Adipose tissue (tissue), 3 donors: ENCODE measurements around the gene TNFSF15. TPM values are rescaled to one million over a fixed set of nuclear protein-coding genes. Genes with fewer than 3 reads are reported as not detected.

Experiments used
- H3K27ac ChIP-seq: one replicate; pipeline ENCODE4 v1.5.1; 2013; ENCODE audit warnings: low read depth, low read length
- WGBS, 3 donors: extraction: QIAGEN DNeasy Blood & Tissue Kit; methylation state at CpG; one replicate each; pipeline ENCODE4 v1.1.7; 2013; 5-methylcytosine and 5-hydroxymethylcytosine counted together
- polyA plus RNA-seq, 3 donors: library from polyadenylated mRNA; stranded (reverse); fragments of 200-250 nt; gene quantifications; one replicate each; pipeline ENCODE4 v1.2.3, GENCODE V29; 2013
- donor health status: healthy with polysubstance abuse.
- donor health status: Bipolar disorder and iron deficiency.
- donor health status: healthy.

TNFSF15 gene
- under 1 TPM in 2 of 3 donors, not detected in 1; 0.01 to 0.16 TPM for polyA plus RNA-seq

DNA sequence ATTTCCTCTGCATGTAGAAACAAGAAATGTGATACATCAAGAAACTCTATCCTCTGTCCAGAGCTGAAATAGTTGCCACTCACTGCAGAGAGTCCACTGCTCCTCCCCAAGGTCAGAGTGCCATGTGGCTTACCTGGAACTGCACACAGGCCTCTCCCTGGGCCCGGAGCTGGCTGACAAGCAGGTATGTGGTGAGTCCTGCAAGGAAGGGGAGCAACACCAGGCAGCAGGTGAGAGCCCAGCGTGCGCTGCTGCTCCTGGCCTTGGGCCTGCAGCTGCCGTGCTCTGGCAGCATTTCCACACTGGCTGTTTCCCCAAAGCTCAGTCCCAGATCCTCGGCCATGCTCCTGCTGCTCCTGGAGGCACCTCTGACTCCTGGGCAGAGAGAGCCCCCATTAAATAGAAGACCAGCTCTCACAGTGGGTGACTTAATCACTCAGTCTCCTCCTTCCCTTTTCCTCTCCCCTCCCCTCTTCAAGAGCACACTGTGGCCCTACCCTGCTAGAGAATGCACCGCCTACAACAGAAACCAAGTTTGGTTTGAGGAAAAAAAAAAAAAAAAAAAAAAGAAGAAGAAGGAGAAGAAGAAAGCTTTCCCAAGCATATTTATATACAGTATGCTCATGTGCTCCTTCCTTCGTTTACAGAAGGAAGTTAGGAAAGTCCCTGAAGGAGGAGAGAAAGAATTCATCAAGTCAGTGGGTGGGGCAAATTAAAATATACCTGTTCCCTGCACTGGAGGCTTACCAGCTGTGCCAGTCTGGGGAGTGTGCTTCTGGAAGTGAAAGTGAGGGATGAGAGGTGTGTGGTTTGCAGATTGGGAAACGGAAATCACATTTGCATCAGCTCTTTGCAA, at the start of gene TNFSF15:
TSS of gene TNFSF15 (minus strand) at position 370 of the 856 bp plus-strand sequence. CDS start at position 343, 27 bp downstream.
- H3K27ac ChIP-seq: no peak within 1 kb of the TSS
- WGBS, 3 donors: 23 to 32% (median 31%) methylated on average over 8 of the region's 8 CpGs

- 47 to 62% (median 52%) methylated on average over 2 of the region's 2 CpGs for WGBS, 3 donors
- no peak overlapping the region for H3K27ac ChIP-seq
Measured at GRCh38 chr9:114855488-114855887, 49.6 kb upstream of the TNFSF15 start.

- 91 to 93% (median 93%) methylated on average over 7 of the region's 7 CpGs for WGBS, 3 donors
- H3K27ac ChIP-seq: no peak overlapping the region
Measured at GRCh38 chr9:114854736-114855355, 49.0 kb upstream of the TNFSF15 start.

DNA sequence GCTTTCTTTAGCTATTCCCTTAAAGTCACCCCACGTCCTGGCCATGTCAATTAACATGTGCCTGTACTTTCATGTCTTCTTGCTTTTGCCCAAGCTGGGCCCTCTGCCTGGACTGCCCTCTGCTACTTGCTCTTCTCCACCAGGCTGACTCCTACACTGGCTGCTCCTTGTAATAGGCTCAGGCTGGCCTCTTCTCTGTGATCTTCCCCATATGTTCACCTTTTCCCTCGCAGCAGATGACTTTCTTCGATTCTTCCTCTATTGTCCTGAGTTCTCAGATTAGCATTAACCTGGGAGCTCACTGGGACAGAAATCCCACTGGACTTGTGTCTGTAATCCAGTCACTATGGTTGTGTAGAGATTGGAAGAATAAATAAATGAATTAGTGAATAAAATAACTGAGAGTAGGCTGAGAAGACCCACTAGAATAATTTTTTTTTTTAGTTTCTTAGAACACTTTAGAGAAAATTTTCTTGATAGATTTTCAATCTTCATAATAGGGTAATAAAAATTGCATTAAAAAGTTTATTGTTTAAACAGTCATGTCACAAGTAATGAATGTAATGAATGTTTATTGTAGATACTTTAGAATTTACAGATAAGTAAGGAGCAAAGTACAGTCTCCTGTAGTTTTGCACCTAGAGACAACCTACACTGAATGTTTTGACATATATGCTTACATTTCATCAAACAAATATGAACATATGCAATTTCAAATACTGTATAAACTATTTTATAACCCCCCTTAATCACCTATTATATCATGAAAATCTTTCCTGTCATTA, 47.4 kb upstream of the TNFSF15 start:
- 74 to 86% (median 84%) methylated on average over 3 of the region's 3 CpGs for WGBS, 3 donors
- no peak overlapping the region for H3K27ac ChIP-seq

DNA sequence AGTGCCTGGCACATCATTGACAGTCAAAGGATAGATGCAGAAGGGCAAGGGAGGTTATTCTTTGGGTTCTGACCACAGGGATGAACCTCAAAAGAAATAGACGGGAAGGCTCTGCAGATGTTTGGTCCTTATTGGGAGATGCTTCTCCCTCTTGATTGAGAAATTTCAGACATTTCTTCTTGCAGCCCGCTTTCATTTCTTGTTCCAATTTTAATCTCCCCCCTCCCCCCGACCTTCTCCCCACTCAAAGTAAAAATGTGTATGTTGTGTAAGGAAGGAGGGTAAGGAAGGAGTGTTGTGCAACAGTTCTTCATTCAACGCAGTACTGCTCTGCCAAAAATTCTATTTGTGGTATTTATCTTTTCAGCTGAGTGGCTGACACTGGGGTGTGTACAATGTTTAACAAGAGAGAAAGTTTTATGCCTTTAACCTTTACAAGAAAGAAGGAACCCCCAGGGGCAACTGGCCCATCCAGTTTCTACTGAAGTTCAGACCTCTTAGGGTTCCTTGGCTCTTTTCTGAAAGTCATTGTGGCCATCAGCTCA, 46.3 kb upstream of the TNFSF15 start:
- WGBS, 3 donors: 24 to 54% (median 27%) methylated on average over 4 of the region's 4 CpGs
- H3K27ac ChIP-seq: no peak overlapping the region

GRCh38 chr9:114851306-114851705, 45.5 kb upstream of the TNFSF15 start:
- no peak overlapping the region for H3K27ac ChIP-seq
- 48 to 67% (median 52%) methylated on average over 3 of the region's 3 CpGs for WGBS, 3 donors

DNA sequence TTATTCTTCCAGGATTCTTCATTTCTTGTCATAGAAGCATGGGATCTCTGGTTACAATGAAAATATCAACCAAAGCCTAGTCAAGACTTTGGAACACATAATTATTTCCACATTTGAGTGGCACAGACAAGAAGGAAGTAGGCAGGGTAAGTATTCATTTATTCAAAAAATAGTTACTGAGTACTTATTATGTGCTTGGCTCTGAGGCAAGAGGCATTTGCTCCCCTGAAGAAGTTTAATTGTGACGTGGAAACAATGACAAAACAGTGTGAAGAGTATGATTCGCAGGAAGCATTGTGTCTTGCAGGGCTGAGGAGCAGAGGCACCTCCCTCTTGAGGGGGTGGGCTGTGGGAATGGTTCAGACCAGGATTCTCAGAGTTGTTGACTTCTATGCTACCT, 45.0 kb upstream of the TNFSF15 start:
- WGBS, 3 donors: 65 to 85% (median 71%) methylated on average over 2 of the region's 2 CpGs
- no peak overlapping the region for H3K27ac ChIP-seq

GRCh38 chr9:114849450-114849849, 43.6 kb upstream of the TNFSF15 start:
- H3K27ac ChIP-seq: no peak overlapping the region
- WGBS, 3 donors: 56 to 76% (median 66%) methylated on average over 2 of the region's 2 CpGs

GRCh38 chr9:114847492-114848417, 41.9 kb upstream of the TNFSF15 start:
- H3K27ac ChIP-seq: no peak overlapping the region
- WGBS, 3 donors: 94 to 97% (median 95%) methylated on average over 4 of the region's 4 CpGs

- 90 to 94% (median 93%) methylated on average over 5 of the region's 5 CpGs for WGBS, 3 donors
- no peak overlapping the region for H3K27ac ChIP-seq
Measured at GRCh38 chr9:114845373-114845772, 39.5 kb upstream of the TNFSF15 start.

DNA sequence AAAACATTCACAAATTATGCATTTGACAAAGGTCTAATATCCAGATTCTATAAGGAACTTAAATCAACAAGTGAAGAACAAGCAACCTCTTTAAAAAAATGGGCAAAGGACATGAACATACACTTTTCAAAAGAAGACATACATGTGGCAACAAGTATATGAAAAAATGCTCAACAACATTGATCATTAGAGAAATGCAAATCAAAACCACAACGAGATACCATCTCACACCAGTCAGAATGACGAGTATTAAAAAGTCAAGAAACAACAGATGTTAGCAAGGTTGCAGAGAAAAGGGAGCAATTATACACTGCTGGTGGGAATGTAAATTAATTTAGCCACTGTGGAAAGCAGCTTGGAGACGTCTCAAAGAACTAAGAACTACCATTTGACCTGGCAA, 38.9 kb upstream of the TNFSF15 start:
- H3K27ac ChIP-seq: no peak overlapping the region
- 60 to 73% (median 72%) methylated on average over 3 of the region's 3 CpGs for WGBS, 3 donors

- no peak overlapping the region for H3K27ac ChIP-seq
Measured at GRCh38 chr9:114837923-114838322, 32.1 kb upstream of the TNFSF15 start.

DNA sequence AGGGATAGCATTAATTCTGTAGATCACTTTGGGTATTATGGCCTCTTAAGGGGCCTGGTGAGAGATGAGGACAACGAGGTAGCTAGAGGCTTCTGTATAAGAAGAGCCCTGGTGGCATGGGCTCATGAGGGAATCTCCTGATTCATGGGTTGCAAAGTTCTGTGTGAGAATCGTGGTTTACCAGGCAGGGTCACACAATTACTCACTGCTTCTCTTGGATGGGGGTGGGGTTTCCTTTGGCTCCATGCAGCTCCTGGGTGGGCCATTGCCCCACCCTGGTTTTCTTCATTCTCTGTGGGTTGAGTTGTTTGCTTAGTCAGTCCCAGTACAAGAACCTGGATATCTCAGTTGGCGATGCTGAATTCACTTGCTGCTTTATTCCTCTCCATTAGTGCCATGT, 30.9 kb upstream of the TNFSF15 start:
- no peak overlapping the region for H3K27ac ChIP-seq
- 81 to 90% (median 85%) methylated on average over 3 of the region's 3 CpGs for WGBS, 3 donors

GRCh38 chr9:114834386-114834785, 28.5 kb upstream of the TNFSF15 start:
- H3K27ac ChIP-seq: no peak overlapping the region

DNA sequence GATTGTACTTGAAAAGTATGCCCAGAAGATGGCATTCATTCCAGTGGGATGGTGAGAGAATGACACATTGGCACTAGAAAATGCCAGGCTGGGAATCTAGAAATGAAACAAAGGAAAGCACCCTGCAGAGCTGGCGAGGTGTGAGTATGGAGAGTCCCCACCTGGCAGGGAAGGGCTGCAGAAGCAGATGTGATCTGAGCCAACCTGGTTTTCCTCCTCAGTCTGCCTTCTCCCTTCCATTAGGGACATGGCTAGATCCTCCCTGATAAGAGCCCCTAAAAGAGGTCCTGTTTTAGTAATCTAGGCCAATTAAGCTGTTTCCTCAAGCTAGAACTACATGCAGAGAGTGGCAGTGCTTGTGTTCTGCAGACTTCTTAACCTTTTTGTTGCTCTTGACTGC, 24.7 kb upstream of the TNFSF15 start:
- WGBS, 3 donors: 62 to 88% (median 82%) methylated on average over 1 of the region's 1 CpG
- H3K27ac ChIP-seq: no peak overlapping the region

DNA sequence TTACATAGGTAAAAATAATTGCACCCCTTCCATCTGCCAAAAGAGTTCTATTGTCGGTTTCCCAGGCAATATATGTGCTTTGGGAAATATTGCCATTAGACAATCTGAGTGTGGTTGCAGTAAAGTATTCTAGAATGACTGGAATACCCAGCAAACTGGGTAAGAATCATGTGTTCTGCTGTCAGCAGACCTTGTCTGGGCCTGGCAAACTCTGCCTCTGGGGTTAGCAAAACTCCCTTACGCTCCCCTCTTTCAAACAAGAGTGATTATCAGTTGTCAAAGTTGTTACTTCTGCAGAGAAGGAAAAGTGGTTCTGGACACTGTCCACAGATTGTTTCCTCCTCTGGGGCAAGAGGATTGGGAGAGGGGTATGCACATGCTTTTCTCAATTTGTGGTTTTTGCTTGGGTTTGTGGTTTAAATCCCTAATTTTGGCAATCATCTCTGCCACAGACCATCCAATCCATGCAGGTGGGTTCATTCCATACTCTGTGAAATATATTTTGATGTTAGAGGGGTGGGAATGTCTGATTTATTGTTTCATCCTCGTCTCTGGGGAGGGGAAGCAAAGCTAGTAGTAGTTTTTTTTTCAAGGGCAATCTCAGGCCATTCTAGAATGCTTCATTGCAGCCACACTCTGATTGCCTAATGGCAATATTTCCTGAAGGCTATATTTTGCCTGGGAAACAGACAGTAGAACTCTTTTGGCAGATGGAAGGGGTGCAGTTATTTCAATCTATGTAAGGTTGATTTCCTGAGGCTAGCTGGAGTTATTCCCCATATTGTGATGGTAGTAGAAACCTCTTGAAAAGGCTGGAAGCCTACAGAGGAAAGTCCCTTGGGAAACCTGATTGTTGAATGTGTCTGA, 24.0 kb upstream of the TNFSF15 start:
- 63 to 66% (median 64%) methylated on average over 3 of the region's 3 CpGs for WGBS, 3 donors
- H3K27ac ChIP-seq: no peak overlapping the region

DNA sequence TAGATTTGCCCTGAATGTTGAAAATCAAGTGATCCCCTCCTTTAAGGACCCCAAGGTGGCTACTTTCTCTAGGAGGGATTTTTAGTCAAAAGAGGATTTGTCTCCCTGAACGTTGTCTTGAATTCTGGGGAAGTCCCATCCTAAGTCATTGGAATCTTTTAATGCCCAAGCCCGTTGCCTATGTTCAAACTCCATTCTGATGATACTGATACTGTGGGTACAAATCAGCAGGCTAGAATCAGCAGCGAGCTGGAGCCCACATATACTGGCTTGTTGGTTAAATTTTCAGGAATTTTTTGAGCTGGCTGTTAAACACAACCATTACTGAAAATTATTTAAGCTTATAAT, 22.4 kb upstream of the TNFSF15 start:
- WGBS, 3 donors: 70 to 86% (median 84%) methylated on average over 3 of the region's 3 CpGs
- H3K27ac ChIP-seq: no peak overlapping the region
